HG03064 (cell line): ENCODE results near the gene SLC16A4.

Experiments
- ATAC-seq: cut with Tn5 transposase; IDR thresholded peaks from one replicate; pipeline ENCODE4 v1.9.1; 2021; ENCODE audit warnings: low read depth; ENCODE audit not compliant: unreplicated experiment

The SLC16A4 gene

GRCh38 chr1:110335265-110335664, 55.6 kb downstream of the SLC16A4 start:
- ATAC-seq, result no peak

- ATAC-seq, result no peak
These were observed 62.1 kb downstream of the SLC16A4 start for GRCh38 chr1:110328700-110329099.

- ATAC-seq, result no peak
These were observed 62.6 kb downstream of the SLC16A4 start for GRCh38 chr1:110328274-110328673.

GRCh38 chr1:110326826-110327225, 64.0 kb downstream of the SLC16A4 start:
- ATAC-seq, result no peak

- no peak for ATAC-seq
These were observed 66.2 kb downstream of the SLC16A4 start for GRCh38 chr1:110324667-110325066.

GRCh38 chr1:110321846-110322245, 69.0 kb downstream of the SLC16A4 start:
- no peak for ATAC-seq

- ATAC-seq, result no peak
These were observed 69.8 kb downstream of the SLC16A4 start for GRCh38 chr1:110321045-110321444.

GRCh38 chr1:110320168-110320518, 70.7 kb downstream of the SLC16A4 start:
- ATAC-seq, result no peak

GRCh38 chr1:110319332-110320167, 71.3 kb downstream of the SLC16A4 start:
- ATAC-seq, result no peak

- ATAC-seq, result no peak
These were observed 72.8 kb downstream of the SLC16A4 start for GRCh38 chr1:110318046-110318445.

- no peak for ATAC-seq
These were observed 74.1 kb downstream of the SLC16A4 start for GRCh38 chr1:110316735-110317134.
